HG02840 (cell line): ENCODE data around the gene CYSLTR1.
"Not testable (repeated sequence)": the region's sequence is repeated elsewhere in the genome, so short reads cannot be mapped to it uniquely, and the experiment has no call there.

Source experiments
- ATAC-seq: cut with Tn5 transposase; IDR thresholded peaks from one replicate; pipeline ENCODE4 v1.9.1; 2021; ENCODE audit warnings: mild to moderate bottlenecking, moderate library complexity, moderate number of reproducible peaks; ENCODE audit not compliant: unreplicated experiment, low FRiP score

The CYSLTR1 gene, protein sequence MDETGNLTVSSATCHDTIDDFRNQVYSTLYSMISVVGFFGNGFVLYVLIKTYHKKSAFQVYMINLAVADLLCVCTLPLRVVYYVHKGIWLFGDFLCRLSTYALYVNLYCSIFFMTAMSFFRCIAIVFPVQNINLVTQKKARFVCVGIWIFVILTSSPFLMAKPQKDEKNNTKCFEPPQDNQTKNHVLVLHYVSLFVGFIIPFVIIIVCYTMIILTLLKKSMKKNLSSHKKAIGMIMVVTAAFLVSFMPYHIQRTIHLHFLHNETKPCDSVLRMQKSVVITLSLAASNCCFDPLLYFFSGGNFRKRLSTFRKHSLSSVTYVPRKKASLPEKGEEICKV

DNA sequence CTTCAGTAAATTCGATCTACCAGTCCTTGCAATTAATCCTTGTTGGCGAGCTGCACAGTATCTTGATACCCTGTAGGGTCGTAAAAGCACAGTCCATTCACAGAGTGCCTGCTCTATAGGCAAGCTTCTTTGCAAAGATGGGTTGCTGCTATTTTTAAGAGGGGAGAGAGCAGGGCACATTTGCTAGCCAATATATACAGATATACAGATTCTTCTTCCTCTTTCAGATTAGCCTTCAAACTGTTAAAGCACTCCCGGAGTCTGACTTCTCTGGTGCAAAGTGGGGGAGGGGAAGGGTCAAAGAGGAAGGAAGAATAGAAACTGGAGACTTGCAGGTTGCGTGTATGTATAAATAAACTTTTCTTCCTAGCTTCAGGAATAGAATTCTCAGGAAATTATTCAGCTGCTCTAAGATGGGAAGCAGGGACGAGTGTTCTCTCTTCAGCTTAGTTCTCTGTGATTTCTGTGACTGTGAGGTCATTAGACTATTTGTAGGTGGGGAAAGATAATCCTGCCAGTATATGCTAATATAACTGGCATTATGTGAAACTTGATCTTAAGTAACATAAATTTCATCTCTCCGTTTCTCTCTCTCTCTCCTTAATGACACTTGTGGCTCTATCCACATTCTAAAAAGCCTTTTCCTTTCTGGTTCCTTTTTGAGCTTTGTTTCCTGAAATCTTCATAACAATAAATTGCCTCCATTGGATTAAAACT is at the start of gene CYSLTR1:
TSS of gene CYSLTR1 (minus strand) at position 242 of the 717 bp plus-strand sequence. CDS start 53,865 bp downstream, outside the sequence.
- ATAC-seq, result no peak

DNA sequence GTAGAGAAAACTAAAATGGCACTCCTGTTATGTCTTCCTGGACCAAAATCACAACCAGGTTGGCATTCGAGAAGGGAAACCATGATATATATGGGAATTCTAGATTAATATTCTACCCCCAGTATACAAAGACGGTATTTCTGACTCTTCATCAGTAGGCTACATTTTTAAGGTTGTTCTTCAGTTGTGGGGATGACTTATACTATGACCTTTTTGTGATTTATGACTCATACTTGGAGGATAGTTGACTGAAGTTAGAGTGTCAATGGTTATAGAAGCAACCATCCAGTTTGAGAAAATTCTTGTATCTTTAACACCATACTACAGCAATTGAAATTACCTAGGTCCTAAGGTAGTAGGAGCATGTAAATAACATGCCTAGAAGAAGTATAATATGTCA is 49.8 kb upstream of the CYSLTR1 start:
- ATAC-seq, result no peak

DNA sequence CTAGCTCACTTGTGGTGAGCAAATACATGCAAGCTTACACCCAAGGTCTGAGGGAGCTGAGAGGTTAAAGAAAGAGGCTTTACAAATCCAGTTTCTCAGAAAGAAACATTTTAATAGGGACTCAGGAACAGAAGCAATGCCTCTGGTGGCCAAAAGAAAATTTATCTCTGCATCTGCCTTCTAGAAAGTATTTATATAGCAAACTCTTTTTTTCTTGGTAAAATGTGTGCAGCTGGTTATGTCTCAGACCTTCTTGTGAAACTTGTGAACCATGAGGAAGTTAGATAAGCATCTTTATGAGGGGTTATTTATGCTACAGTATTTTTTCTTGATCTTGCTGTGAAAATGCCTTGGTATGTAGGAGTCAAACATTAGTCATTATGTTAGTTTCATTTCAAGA is 48.5 kb upstream of the CYSLTR1 start:
- no peak for ATAC-seq

DNA sequence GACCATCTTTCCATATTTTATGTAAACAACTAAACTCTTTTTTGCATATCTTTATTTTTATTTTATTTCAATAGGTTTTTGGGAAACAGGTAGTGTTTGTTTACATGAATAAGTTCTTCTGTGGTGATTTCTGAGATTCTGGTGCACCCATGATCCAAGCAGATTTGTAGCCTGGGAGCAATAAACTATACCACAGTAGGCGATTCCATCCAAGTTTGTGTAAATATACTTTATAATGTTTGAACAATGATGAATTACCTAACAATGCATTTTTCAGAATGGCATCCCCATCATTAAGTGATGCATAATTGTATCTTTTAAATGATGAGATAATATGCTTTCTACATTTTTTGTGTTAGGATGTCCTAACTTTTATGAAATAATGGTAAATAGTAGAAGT is 39.2 kb upstream of the CYSLTR1 start:
- no peak for ATAC-seq

DNA sequence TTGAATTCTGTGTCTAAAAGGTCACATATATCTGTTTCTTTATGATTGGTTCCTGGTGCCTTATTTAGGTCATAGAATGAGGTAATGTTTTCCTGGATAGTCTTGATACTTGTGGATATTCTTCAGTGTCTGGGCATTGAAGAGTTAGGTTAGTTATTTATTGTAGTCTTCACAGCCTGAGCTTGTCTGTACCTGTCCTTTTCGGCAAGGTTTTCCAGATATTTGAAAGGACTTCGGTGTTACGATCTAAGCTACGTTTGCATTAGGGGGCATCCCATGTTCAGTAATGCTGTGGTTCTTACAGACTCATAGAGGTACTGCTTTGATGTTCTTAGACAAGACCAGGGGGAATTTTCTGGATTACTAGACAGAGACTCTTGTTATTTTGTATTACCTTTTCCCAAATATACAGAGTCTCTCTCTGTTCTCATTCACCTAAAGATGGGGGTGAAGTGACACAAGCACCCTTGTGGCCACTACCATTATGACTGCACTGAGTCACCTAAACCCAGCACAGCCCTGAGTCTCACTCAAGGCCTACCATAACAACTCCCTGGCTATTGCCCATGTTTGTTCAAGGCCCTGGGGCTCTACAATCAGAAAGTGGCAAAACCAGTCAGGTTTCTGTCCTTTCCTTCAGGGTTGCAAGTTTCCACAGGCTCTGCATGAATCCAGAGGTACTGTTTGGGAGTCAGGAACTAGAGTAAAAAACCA is 30.1 kb upstream of the CYSLTR1 start:
- no peak for ATAC-seq

DNA sequence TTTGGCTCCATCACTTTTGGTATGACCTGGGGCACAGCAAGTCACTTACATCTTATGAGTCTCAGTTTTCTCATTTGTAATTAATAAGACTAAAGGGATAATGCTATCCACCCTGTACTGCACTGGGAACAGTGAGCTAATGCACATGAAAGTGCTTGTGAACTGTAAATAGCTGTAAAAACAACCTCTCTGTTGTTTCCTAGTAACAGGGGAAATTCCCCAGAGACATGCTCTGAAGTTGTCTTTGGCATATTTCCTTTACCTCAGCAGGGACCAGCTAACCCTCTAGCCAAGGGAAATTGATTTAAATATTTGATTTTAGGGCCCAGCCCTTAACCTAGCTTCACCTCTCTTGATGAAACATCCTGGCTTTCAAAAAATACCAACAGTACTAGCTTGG is 6.1 kb upstream of the CYSLTR1 start:
- ATAC-seq, result peak; percentile 60

DNA sequence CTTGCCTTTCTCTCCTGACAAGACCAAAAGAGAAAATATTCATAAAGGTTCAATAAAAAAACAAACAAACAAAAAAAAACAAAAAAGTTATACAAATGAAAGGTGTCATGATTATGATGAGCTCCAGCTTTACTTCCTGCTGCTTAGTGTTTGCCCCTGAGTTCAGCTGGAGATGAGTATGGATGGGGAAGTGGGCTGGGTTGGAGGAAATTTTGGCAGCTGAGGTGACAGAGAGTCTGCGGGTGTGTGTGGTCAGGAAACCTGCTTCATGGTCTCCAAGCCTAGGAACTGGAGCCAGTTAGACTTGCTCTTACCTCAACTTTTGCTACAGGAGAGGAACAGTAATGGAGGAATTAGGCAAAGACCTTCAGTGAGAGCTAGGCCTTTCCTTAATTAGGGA is 4.3 kb upstream of the CYSLTR1 start:
- ATAC-seq, result no peak

DNA sequence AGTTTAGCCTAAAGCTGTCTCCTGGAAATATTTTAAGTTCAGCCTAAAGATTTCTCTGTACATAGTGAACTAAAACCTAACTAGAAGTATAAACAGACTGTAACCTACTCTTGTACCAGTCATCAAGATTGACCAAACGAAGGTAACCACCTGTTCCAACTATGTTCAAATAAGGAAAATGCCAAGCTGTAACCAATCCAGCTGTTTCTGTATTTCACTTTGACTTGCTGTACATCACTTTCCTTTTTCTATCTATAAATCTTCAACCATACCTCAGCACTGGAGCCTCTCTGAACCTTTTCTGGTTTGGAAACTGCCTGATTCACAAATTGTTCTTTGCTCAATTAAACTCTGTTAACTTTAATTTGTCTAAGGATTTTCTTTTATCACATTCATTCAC is 3.1 kb upstream of the CYSLTR1 start:
- ATAC-seq, result peak; percentile 33

DNA sequence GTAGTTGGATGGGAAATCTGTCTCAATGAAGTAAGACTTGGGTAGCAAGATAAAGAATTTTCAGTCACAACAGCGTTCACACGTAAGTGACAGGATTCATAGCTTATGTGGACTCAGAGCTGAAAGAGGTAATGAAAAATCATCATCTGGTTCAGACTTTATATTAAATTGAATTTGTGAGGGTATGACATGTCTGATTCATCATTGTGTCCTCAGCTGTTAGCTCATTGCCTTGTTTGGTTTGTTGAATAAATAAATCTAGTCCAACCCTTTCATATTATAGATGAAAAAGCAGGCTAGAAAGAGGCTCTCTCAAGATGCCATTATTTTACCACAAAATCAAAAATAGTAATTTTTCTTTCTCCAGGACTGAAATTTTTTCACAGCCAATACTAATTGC is 2.7 kb upstream of the CYSLTR1 start:
- no peak for ATAC-seq

DNA sequence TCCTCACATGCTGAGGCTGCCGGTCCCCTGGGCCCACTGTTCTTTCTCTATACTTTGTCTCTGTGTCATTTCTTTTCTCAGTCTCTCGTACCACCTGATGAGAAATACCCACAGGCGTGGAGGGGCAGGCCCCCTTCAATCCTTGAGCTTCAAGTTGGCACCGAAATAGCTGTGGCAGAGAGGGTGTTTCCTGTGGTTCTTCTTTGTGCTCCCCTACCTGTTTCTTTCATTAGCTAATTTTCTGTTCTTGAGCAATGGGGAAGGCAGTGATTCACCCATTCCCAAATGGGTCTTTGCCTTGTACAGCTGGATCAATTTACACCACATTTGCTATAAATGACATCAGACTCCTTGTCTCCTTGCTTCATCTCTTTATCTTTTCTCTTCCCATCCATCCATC is 2.1 kb upstream of the CYSLTR1 start:
- no peak for ATAC-seq

DNA sequence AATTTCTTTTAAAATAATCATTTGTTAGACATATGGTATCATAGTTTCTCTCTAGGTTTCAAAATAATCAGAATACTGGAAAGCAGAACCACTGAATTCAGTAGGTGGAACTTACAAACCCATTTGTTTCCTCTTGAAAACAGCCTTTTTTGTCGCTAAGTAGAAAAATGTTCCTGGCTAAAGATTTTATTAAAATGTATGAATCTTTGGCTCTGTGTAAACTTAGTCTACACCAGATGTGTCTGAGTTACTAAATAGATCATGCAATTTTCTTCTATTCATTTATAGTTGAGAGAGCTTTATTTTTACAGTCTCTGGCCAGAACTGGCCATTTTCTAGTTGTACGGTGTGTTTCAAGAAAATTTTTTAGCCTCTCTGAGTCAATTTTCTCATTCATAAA is 1.0 kb downstream of the CYSLTR1 start:
- ATAC-seq, result no peak

DNA sequence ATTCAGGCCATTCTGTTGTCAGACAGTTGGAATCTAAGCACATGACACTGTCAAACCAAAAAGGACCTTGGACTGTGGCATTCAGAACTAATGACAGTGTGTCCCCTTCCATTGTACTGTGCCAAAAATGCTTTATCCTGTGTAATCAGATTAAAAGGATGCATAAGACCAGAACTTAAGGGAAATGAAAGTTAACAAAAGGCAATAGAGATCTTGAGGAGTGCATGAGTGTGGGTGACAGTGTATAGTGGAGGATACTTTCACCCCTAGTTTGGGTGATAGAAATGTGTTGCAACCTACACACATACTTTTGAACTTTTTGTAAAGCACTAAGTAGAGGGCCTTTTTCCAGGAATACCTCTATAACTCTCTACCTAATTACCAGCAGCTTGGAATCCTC is 4.5 kb downstream of the CYSLTR1 start:
- no peak for ATAC-seq

DNA sequence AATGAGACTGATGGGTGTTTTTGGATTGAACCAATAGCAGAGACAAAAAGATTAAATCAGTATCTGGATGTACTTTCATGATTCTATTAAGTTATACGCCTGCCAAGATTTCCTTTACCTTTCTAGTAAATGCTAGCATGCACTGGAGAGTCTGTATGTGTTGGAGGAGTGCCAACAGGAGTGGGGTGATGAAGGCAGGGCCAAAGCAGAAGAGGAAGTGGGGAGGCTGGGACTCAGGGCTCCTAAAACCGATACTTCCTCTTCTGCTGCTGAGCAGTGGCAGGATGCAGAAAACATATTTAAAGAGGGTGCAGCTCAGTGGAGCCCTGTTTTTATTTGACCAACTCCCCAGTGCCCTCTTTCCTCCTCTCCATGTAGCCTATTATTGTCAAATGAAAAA is 5.6 kb downstream of the CYSLTR1 start:
- peak; percentile 83 for ATAC-seq

DNA sequence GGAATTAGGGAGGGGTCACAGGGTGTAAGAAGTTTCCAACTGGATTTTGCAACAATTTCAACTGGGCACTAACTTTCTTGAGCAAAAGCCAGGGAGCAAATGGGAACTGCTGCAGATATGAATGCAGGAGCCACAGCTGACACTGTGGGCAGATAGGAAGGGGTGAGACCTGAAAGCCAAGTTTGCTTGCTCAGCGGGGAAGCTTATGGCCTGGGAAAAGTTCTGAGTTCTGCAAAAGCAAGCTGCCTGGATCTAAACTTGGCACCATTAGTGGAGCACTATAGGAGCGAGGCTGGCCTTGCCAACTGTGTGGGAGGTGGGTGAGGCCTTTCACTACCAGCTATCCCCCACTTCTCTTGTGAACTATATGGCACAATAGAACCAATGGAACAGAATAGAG is 11.1 kb downstream of the CYSLTR1 start:
- ATAC-seq, result no peak

DNA sequence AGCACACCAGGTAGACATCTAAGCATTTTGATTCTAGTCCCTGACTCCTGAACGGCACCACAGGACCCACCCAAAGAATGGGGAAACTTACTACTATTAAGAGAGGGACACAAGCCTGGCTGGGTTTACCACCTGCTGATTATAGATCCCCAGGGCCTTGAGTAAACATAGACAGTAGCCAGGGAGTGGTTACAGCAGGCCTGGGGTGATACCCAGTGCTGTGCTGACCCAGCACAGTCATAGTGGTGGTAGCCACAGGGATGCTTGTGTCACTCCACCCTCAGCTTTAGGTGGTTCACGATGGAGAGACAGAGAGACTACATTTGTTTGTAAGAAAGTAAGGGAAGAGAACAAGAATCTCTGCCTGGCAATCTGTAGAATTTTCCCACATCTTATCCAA is 11.7 kb downstream of the CYSLTR1 start:
- no peak for ATAC-seq

DNA sequence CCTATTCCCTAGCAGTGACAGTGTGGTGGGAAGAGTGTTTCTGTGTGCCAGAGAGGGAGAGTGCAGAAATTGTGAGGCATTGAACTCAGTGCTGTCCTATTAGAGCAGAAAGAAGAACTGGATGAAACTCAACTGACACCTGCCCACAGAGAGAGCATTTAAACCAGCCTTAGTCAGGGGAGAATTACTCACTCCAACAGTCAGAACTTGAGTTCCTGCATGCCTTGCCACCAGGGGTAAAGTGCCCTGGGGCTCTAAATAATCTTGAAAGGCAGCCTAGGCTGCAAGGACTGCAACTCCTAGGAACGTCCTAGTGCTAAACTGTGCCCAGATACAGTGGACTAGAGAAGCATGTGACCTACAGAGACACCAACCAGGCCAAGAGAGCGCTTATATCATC is 12.8 kb downstream of the CYSLTR1 start:
- peak; percentile 53 for ATAC-seq

DNA sequence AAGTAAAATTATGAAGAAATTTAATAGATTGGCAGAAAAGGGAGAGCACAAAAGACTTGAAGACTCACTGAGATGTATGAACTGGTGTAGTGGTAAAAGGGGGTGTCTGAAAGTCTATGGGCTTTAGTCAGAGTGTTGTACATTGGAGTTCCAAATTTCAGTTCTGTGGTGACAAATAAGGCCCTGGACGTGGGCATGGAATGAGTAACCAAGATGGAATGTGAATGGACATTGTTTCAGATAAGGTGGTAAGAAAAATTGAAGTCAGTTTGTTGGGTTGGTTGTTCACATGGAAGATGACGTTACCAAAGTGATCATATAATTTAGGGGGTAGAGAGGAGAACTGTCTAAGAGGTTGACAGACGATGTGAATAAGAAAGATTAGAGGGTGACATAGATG is 13.9 kb downstream of the CYSLTR1 start:
- no peak for ATAC-seq

DNA sequence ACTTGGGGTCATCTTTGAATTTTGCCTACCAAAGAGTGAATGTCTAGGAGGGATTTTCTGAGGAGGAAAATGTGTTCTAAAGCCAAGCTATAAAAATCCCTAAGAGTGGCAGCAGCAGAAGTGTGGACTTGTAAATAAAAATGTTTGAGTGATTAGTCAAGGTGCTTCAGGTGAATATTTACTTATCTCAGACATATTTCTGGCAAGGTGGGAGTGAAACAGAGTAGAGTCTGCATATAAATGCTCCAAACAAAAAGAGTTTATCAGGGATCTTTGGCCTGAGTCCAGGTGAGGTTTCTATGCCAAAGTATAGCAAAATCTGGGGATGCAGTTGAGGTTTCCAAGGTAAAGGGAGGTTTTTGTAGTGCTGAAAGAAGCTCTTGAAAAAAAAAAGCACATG is 19.7 kb downstream of the CYSLTR1 start:
- no peak for ATAC-seq

DNA sequence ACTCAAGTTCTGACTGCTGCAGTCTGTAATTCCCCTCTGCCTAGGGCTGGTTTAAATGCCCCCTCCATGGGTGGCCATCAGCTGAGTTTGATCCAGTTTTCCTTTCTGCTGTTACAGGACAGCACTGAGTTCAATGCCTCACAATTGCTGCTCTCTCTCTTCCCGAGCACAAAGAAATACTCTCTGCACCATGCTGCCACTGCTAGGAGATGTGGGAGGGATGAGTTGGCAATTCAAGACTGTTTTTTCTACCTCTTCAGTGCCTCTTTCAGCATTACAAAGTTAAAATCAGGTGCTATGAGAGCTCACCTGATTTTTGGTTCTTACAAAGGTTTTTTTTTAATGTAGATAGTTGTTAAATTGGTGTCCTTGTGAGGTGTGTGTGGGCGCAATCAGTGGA is 24.3 kb downstream of the CYSLTR1 start:
- ATAC-seq, result no peak

DNA sequence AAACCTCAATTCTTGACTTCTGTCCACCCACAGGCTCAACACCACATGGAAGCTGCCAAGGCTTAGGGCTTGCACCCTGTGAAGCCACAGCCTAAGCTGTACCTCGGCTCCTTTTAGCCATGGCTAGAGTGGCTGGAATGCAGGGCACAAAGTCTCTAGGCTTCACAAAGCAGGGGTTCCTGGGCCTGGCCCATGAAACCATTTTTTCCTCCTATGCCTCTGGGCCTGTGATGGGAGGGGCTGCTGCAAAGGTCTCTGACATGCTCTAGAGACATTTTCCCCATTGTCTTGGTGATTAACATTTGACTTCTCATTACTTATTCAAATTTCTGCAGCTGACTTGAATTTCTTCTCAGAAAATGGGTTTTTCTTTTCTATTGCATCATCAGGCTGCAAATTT is 26.5 kb downstream of the CYSLTR1 start:
- not testable (repeated sequence) for ATAC-seq

DNA sequence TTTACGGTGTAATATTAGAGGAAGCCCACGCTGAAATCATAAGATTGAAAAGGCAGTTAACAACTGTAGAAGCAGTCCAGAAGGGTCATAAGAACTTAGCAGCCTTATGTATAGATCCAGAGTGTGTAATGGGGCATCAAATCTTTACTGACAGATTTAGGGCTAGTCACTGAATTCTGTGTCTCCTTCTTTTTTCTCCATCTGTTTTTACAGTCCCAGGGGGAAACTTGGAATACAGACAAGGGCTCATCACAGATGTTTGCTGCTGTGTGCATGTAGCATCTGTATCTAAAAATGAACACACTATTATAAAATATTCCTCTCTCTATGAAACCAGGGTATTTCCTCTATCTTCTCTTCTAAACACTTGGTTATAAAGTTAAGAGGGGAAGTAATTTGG is 43.9 kb downstream of the CYSLTR1 start:
- ATAC-seq, result no peak

DNA sequence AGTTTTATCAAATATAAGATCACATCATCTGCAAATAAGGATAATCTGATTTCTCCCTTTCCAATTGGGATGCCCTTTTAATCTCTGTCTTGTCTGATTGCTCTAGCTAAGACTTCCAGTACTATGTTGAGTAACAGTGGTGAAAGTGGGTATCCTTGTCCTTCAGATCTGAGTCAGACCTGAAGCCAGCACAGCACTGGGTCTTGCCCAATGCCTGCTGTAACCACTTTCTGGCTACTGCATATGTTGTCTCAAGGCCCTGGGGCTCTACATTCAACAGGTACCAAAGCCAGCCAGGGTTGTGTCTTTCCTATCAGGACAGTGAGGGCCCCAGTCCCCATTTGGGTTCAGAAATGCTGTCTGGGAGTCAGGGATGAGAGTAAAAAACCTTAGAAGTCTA is 90.3 kb downstream of the CYSLTR1 start:
- no peak for ATAC-seq
